LNCaP clone FGC (cell line): Measurements from ENCODE around the gene GHDC.
"Not testable (repeated sequence)": the region's sequence is repeated elsewhere in the genome, so short reads cannot be mapped to it uniquely, and the experiment has no call there.

Experiments used
- DNase-seq: peaks from one replicate; pipeline ENCODE4 v3.0.0-alpha.2; 2011; ENCODE audit warnings: low read depth
- H3K4me3 ChIP-seq: 2 replicates; pipeline ENCODE4 v1.5.1; 2011; ENCODE audit warnings: mild to moderate bottlenecking, low read depth, low read length, control low read depth
- CTCF ChIP-seq: IDR thresholded peaks from 2 replicates; pipeline ENCODE4 v1.5.1; 2012; ENCODE audit warnings: mild to moderate bottlenecking; ENCODE audit not compliant: control insufficient read depth, insufficient read depth; ENCODE audit errors: extremely low read depth

Gene GHDC

GRCh38 chr17:42188749-42189650 is 5.3 kb downstream of the GHDC start:
- no peak overlapping the region for H3K4me3 ChIP-seq
- TF ChIP-seq CTCF: no peak
- no peak for DNase-seq

GRCh38 chr17:42187833-42188232 is 6.5 kb downstream of the GHDC start:
- no peak overlapping the region for H3K4me3 ChIP-seq
- DNase-seq: no peak
- no peak for TF ChIP-seq CTCF

DNA sequence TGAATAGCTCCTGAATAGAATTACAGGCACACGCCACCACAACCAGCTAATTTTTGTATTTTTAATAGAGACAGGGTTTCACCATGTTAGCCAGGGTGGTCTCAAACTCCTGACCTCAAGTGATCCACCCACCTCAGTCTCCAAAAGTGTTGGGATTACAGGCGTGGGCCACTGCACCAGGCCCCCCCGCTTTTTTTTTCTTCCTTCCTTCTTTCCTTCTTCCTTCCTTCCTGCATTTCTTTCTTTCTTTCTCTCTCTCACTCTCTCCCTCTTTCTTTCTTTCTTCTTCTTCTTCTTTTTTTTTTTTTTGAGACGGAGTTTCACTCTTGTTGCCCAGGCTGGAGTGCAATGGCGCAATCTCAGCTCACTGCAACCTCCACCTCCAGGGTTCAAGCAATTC is 8.1 kb downstream of the GHDC start:
- not testable (repeated sequence) for DNase-seq, H3K4me3 ChIP-seq

- no peak for DNase-seq
- H3K4me3 ChIP-seq: no peak overlapping the region
- TF ChIP-seq CTCF: no peak
Observed at GRCh38 chr17:42185621-42185930, 8.7 kb downstream of the GHDC start.

GRCh38 chr17:42184713-42185620 is 9.3 kb downstream of the GHDC start, which contains the start of gene HCRT:
TSS of gene HCRT (minus strand) at chr17:42185452. CDS start at chr17:42185365, 87 bp downstream.
- no peak within 1 kb of the TSS for H3K4me3 ChIP-seq
- DNase-seq: no peak
- no peak for TF ChIP-seq CTCF

- TF ChIP-seq CTCF: peak; percentile 55
- no peak overlapping the region for H3K4me3 ChIP-seq
- DNase-seq: no peak
Observed at GRCh38 chr17:42183741-42184711, 10.3 kb downstream of the GHDC start.
